Bone marrow (tissue), 2 donors: ENCODE data around the gene ALDH1A2.

Source experiments
- DNase-seq, 2 donors: peaks; one replicate each; lab custom pipeline; 2025; lab: John Stamatoyannopoulos, UW

ALDH1A2 gene

DNA sequence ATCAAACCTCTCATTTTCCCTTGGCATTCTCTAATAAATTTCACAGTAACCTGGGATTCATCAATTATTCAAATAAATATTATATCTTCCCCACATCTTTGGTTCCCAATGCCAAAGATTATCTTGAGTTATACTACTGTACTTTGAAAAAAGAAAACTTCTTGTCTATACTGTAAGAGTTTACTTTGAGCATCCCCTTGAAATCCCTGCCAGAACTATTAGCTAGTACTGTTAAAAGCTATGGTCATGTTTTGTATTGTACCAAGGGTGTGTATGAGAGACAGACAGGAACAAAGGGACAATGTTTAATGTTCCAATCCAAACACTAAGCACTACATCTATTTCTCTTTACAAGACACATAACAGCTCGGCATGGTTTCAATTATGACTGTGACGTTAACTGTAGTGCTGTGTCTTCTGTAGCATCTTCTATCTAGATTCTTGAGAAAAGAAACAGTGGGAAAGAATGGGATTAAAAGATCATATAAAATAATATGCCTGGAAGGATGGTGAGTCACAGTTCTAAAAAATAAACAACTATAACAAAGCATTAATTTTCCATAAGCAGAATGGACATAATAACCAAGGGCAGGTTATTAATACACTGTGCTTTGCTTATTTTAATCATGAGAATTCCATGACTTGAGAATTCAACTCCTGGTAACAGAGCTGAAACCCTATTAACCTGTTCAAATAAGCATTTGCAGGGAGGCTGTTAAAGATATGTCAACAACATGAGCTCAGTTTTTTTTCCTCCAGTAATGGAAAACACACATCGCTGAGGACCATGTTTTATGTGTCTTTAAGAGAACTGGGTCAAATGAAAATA lies 71.1 kb downstream of the ALDH1A2 start:
- no peak for DNase-seq

DNA sequence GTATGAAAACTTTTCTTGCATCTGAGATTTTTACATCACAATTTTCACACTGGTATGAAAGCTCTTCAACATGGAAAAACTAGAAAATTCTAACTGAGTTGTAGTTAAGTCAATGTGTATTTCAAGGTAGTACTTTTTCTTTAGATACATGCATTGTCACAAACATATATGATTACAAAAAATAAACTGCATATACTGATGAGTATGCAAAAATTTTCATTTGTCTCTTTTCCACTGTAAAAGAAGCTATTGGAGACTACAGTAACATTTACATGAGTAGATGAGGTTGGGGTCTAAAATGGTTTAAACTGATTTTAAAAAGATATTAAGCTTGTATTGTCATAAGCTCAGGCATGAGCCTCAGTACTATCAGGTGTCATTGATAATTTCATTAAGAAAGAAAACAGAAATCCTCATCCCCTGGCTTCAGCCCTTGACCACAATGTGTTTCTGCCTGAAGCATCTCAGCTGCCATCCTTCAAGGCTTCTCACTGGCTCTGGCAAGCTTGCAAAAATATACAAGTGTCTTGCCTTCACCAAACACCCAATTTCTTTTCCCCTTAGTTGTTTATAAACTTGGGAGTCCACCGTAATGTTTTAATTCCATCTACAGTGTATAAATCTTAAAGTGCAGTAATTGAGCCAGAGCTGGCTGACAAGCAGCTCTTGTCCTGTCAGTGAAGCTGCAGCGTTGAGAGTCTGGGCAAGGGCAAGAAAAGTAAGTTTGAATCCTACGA lies 71.9 kb downstream of the ALDH1A2 start:
- DNase-seq, result no peak

DNA sequence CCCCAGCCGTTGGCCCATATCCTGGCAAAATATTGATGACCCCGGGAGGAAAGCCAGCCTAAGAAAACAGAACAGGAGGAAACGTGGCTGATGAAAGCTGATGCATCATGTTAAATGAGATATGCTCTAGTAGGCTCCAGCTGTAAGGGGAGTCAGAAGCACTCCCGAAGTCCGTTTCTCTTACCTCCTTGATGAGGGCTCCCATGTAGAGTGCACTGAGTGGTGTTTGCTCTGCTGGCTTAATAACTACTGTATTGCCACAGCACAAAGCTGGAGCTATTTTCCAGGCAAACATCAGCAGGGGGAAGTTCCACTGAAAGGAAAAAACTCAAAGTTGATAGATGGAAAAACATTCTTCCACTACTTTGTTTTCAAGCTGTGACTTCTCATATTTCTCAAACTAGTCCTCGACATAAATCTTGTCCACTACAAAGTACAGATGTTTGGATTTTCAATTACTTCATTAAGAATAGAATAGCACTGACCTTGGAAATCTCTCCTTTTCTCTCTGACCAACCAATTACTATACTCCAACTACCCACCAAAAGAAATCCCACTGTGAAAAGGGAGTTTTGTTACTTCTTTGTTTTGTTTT lies 72.7 kb downstream of the ALDH1A2 start:
- DNase-seq, result no peak

DNA sequence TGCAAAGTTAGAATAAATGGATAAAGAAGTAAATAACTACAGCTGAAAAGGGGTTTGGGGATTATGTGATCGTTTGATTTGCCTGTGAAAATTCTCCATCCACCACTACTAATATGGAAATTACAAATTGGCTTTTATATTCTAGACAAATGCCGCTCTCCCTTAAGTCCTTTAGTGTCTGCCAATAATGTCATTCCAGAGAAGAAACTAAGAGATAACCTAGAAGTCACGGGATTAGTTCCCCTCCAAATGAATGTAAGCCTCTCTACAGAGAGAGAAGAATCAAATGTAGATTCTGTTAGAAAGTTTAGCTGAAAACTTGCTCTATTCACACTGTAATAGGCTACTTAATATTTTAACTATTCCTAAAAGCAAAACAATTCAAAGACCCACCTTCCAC lies 92.0 kb downstream of the ALDH1A2 start:
- DNase-seq, result no peak

DNA sequence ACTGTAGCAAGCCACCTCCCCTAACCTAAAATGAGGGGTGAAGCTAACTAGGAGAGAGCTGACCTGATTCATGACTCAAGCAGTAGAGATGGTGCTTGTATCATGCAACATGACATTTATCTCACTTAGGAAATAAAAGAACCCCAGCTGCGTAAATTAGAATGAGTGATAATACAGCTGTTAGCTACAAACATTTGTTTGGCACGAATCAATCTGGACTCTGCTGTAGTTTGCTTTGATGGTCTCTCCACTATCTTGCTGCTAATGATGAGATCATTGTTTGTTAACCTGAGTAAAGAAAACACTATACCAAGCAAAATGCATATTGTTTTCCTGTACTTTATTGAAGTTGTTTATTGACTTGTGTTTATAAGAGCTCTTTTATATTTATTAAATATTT lies 92.6 kb downstream of the ALDH1A2 start:
- no peak for DNase-seq

DNA sequence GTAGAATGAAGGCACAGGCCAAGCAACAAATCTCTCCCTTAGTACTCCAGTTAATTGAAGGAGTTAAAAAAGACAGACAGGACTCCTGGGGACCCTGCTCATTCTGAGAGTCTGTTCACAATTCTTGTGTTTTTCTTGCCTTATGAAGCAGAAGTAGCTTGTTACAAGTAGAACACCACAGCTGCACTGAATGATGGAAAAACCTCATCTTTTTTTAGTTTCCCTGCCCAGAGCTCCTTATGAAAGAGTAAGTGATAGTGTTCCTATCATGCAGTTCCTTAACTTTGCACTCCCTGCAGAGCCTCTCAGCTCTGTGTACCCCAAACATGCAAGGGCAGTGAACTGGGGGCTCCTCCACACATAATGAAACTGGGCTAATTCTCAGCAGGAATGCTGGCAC lies 95.5 kb downstream of the ALDH1A2 start:
- no peak for DNase-seq

DNA sequence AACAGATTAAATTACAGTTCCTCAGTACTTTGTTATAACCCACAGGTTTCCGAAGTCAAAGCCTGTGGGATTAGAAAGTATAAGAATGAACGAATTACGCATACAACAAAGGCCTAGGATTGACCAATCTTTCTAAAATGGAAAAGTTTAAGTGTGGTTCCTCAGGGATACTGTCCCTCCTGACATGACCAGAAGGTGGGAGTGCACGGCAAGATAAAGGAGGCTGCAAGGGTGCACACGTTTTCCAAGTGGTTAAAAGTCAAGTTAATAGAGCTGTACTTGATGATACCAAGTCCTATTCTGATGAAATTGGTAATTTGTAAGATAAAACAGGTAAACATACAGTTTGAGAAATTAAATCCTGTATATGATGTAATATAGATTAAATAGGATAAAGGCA lies 96.2 kb downstream of the ALDH1A2 start:
- DNase-seq, result no peak

DNA sequence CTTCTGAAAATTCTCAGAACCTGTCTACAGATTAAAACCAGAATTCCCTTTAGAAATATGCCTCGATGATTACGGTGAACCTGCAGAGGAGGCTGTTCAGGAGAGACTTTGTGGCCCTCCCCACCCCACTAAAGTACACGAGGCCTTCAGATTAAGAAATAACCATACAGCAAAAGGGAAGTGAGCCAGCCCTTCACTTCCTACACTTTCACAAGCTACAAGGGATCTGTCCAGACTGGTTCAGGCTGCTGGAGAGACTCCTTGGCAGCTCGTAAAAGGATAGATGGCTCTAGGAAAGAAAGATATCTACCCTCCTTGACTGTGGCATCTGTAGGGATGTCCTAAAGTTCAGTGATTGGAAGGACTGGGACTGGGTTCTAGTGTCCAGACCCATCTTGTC lies 102.6 kb downstream of the ALDH1A2 start:
- no peak for DNase-seq

DNA sequence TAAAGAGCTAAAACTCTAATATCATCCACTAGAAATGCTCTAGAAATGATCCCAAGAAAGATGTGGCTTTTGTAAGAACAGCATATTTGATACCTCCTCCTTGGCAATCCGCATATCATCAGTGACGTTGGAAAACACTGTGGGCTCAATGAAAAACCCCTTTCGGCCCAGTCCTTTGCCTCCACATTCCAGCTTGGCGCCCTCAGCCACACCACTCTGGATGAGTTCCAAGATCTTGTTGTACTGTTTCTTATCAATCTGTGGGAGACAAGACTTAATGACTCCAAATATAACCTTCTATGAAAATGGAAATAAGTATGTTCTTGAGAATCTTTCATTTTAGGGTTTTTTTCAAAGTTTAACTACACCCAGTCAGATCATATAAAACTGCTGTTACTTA lies 103.6 kb downstream of the ALDH1A2 start:
- no peak for DNase-seq

DNA sequence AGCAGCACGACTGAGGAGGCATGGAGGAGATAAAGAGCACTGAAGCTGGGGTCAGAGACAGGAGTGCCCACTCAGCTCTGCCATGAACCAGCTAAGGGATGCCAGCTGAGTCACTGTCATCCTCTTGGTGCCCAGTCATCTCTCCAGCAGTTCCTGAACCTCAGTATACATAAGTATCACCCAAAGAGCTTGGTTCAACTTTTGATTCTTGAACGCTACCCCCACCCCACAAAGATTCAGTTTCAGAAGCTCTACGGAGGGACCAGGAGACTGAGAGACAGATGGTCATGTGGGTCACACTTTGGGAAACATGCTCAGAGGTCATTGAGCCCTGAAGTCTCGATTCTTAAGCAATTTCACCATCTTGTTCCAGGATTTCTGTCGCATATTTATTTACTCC lies 108.4 kb downstream of the ALDH1A2 start:
- DNase-seq, result no peak

DNA sequence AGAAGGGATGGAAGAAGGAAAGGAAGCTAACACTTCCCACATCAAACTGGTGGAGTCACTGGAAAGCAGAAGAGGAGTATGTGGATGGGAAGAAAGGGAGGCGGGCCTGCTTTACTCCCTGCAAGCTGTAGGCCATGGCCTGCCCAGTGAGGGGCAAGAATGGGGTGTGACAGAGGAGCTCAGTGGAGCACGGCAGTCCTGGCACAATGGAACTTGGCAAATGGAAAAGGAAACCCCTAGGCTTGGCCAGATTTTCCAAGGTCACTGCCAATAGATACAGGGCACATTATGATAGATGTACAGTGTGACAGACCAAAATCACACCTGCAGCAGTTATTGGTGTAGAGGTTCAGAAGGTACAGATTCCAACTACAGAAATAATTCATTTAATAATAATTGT lies 111.6 kb downstream of the ALDH1A2 start:
- no peak for DNase-seq

DNA sequence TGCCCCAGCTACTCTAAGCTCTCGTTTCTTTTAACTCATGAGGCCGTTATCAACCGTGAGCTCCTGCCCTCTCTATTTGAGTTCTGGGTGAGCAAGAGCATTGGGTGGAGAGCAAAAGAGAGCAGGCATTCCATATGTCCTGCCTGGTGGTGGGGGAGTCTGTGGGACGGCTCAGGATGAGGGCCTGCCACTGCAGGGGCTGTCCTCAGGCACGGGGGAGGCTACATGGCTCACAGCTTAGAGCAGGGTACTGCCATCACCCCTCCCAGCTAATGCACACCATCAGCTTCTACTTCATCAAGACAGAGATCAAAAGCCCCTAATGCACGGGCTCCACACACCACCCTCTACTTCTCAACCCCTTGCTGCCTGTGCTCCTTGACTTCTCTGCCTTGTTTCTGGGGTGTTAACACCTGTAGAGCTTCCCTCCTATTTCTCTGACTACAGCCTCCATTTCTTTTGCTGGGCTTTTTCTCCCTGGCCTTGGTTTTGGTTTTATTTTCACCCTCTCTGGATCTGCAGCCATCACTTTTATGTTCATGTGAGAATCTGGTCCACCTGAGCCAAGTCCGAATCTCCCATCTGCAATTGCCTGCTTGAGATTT lies 114.1 kb downstream of the ALDH1A2 start:
- DNase-seq, result no peak

DNA sequence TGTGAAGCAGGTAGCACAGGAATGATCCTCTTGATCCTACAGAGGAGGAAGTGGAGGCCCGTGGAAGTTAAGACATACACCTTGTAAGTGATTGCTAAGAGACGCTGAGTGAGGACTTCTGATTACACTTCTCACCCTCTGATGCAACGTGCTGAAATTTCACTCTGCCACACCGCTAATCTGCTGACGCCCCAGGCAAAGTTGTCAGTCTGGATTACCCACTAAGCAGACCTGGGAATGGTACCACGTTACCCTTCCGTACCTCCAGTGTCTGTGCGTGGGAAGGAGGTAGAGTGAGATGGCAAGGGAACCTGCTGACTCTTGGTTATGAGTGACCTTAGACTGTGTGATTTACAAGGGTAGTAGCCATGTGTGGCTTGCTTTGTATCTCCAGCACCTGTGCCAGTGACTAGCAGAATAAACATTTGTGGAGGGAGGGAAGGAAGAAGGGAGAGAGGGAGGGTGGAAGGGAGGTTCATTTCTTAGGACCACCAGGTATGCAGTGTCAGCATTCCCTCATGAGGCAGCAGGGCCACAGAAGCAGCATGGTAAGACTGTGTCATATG lies 115.0 kb downstream of the ALDH1A2 start:
- no peak for DNase-seq

DNA sequence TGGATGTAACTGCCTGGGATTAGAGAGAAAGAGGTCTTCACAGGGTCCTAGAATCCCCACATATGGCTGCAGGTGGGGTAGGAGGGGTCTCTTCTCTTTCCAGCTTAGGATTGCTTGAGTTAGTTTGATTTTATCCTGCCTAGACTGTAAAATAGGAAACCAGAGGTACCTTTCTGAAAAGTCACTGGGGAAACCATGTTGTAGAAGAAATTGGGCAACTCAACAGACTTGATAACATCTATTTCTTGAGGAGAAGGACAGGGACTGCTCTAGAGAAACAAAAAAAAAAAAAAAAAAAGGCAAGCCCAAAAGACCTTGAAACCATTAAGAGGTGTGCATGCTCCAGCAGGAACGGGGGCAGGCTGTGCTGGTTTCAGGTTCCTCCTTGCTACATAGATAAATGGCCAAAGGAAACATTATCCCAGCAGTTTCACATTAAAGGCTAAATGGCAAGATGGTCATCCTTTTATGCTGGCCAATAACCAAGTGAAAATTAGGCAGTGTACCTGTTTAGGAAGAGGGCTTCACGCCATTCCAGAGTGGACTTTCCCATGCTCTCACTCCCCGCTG lies 116.1 kb downstream of the ALDH1A2 start:
- no peak for DNase-seq

DNA sequence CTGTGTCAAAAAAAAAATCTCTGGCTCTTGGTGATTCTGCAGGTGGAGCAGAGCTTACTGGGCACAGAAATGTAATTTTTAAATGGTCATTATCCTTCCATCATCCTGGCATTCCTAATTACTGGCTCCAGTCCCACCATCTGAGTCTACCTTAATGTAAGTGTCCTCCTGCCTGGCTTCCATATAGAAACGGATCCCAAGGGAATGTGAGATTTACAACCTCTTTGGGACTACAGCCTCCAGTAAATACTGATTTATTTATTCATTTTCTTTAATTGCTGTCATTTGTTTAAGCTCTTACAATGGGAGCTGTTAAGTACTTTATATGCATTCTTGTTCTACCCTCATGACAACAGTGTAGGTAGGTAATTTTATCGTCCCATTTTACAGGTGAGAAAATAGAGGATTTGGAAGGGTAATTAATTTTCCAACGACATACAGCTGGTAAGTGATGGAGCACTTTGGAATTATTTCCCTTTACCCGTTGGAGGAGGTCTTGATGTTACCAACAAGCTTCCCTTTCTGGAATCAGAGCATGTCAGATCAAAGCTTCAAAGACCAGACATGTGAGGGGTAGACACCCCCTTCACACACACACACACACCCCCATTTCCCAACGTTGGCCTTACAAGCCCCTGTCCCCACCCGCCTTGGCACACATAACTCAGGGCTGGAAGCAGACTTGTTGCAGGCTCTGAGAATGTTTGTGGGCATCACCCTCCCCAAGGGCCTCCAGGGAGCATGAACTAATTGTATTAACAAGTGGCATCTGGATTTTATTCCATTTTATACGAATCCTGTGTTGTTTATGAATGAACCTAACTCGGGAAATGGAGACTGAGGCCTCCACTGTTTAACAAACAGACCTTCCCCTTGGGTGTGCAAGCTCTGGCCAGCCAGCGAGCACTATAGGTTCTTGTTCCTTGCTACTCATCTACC lies 116.9 kb downstream of the ALDH1A2 start:
- no peak for DNase-seq

DNA sequence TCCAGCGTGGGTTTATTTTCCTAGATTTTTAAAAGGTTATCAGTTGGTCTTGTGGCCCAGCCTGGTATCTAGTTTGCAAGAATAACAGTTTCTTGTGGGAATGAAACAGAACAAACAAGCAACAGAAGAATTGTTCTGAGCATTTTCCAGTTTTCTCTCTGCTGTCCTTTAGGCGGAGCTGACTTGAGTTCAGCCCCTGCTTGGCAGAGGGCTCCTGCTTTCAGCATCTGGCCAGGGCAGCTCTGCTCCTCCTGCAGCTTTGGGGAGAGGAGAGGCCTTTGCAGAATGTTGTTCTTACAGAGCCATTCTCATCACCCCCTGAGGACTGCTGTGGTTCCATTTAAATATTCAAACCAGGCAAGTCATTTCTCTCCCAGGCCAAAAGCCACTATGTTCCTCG lies 117.7 kb downstream of the ALDH1A2 start:
- DNase-seq, result no peak

DNA sequence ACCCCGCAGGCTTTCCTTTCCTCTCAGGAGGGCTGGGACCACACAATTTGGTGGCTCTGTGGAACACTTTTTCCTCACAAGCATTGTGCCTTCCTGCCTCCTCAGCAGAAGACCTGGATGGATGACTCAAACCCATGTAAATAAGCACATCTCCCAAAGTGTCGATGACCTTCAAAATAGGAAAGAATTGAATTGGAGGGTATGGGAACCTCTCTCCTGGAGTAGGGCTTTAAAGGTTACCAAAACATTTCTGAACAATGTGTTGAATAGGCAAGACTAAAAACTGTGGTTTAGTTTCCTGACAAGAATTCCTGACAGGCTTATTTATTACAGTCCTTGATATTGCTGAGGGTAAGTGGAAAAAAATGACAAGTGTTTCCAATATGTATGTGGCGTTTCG lies 118.2 kb downstream of the ALDH1A2 start:
- no peak for DNase-seq

DNA sequence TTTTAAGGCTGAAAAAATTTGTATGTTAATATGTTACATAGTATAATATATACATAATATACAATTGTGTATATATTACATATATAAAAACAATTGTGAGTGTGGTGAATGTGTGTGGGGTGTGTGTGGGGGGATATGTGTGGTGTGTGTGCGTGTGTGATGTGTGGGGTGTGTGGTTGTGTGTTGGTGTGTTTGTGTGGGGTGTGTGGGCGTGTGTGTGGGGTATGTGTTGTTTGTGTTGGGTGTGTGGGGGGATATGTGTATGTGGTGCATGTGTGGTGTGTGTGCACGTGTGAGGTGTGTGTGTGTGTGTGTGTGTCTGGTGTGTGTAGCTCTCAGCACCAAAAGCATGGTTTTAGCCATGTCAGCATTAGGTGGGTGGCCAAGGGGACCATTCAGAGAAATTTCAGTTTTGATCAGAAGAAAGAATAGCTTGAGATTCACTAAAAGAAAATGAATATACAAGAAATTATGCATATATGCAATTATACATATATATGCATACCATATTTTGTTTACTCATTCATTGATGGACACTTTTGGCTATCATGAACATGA lies 118.9 kb downstream of the ALDH1A2 start:
- DNase-seq, result no peak

DNA sequence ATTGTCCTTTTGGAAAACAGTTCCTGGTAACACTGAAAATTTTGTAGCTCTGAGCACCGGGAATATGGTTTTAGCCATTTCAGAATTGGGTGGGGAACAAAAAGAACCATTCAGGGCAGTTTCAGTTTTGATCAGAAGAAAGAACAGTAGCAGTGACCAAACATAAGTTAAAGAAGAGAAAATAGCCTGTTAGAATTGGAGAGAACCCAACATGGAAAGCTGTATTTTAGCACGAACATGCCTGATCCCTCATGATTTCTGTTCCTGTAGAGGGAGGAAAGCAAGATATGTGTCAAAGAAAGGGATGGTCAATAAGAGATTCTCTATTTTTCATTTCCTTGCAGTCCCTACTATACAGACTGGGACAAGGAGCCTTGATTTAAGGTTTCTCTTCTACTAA lies 119.9 kb downstream of the ALDH1A2 start:
- no peak for DNase-seq

DNA sequence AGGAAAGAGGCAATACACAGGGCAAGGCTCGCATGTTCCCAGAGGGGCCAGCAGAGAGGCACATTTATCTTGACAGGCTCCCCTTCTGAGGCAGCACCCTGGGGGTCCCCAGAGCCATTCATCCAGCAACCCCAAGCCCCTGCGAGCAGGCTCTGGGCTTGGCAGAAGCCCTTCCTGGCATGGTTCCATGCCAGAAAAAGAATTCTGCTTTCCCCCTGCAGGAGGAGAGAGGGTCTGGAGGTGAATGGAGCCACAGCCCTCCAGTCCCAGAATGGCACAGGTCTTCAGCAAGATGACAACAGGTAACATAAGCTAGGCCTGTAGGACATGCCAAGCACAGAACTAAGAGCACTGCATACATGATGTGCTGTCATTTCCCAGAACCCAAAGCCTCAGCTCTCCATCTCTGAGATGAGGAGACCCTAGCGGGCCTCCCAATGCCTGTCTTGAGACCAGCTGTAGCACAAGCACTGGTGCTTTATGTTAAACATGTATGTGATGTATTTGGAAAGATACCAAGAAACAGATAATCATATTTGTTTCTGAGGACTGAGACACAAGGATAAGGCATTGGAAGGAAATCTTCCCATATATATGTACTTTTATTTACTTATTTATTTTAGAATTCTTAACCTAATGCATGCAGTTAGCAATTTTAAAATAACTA lies 121.6 kb downstream of the ALDH1A2 start:
- DNase-seq, result no peak
